Ovary (tissue), 3 donors: ENCODE measurements around the gene SLC23A2.

Source experiments
- EP300 ChIP-seq: sonication (generic); formaldehyde crosslinking; IDR thresholded peaks from one replicate; pipeline ENCODE4 v1.6.1; 2017; ENCODE audit warnings: antibody characterized with exemption
- POLR2A ChIP-seq: fragments of 450-650 bp; IDR thresholded peaks from one replicate; pipeline ENCODE4 v1.6.1; 2017; ENCODE audit warnings: antibody characterized with exemption, mild to moderate bottlenecking, moderate library complexity
- TF ChIP-seq, protein P1 (sequence below), 3 donors: fragments of 450-650 bp in 2 of 3; fragments of 200-600 bp in 1 of 3; IDR thresholded peaks; one replicate each; pipeline versions ENCODE4 v1.5.1 to v1.8.0; 2016 to 2022; ENCODE audit warnings: antibody characterized with exemption in 3 of 3, mild to moderate bottlenecking in 1 of 3
- donor health status: DM: no; HTN: no; CAD: no.

DNA sequence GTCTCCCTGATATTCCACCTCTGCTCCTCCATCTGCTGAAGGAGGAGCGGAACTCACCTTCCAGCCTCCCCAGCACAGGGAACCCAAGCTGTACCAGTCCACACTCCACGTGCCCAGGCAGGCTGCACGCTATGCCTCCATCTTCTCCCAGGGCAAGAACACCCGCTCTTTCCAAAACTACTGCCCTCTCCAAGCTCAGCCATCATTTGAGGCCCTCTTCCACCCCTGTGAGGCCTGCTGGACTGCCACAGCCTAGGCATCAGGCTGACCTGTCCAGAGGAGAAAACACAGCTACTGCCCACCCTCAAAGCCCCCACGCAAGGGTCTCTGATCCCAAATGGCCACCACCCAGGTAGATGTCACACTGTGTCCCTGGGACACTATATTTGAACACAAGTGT, 179.7 kb downstream of the SLC23A2 start:
- TF ChIP-seq, protein P1, sequence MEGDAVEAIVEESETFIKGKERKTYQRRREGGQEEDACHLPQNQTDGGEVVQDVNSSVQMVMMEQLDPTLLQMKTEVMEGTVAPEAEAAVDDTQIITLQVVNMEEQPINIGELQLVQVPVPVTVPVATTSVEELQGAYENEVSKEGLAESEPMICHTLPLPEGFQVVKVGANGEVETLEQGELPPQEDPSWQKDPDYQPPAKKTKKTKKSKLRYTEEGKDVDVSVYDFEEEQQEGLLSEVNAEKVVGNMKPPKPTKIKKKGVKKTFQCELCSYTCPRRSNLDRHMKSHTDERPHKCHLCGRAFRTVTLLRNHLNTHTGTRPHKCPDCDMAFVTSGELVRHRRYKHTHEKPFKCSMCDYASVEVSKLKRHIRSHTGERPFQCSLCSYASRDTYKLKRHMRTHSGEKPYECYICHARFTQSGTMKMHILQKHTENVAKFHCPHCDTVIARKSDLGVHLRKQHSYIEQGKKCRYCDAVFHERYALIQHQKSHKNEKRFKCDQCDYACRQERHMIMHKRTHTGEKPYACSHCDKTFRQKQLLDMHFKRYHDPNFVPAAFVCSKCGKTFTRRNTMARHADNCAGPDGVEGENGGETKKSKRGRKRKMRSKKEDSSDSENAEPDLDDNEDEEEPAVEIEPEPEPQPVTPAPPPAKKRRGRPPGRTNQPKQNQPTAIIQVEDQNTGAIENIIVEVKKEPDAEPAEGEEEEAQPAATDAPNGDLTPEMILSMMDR (IDR thresholded peaks at IDR 0.05) = no peak
- no peak for TF ChIP-seq EP300
- no peak for TF ChIP-seq POLR2A
